Caco-2 (cell line): ENCODE measurements around the gene ERO1B. TPM values are rescaled to one million over a fixed set of nuclear protein-coding genes. Genes with fewer than 3 reads are reported as not detected.

Experiments used
- BruUV-seq: library from RNA; stranded (reverse); fragments of 400-500 nt; replicated peaks from 2 replicates; lab custom pipeline; 2021; lab: Mats Ljungman, UMichigan
- CTCF ChIA-PET: fragments of 300-600 bp; sonication (Branson Sonifier 250); formaldehyde crosslinking; loops from one replicate; lab custom pipeline; 2022; ENCODE audit warnings: antibody characterized with exemption; lab: Charles Lee
- POLR2A ChIA-PET: fragments of 300-600 bp; sonication (Branson Sonifier 250); formaldehyde crosslinking; loops from one replicate; lab custom pipeline; 2022; ENCODE audit warnings: antibody characterized with exemption; lab: Charles Lee
- DNase-seq, 2 experiments: peaks; one replicate each; pipeline versions ENCODE4 v3.0.0 to v3.0.0-alpha.2; 2020 to 2022
- H3K27me3 ChIP-seq: replicated peaks from 2 replicates; pipeline ENCODE4 v1.6.0; 2011; ENCODE audit warnings: low read length; ENCODE audit not compliant: control insufficient read depth, insufficient read depth
- H3K36me3 ChIP-seq: 2 replicates; pipeline ENCODE4 v1.5.1; 2011; ENCODE audit warnings: low read length; ENCODE audit not compliant: control insufficient read depth, insufficient read depth
- H3K4me1 ChIP-seq: fragments of 250-450 bp; sonication (Bioruptor Pico); 2 replicates; pipeline ENCODE4 v1.5.1; 2020; ENCODE audit warnings: mild to moderate bottlenecking
- H3K4me3 ChIP-seq: 2 replicates; pipeline ENCODE4 v1.5.1; 2011; ENCODE audit warnings: low read depth, mild to moderate bottlenecking, control low read depth, low read length
- H3K9me3 ChIP-seq: fragments of 250-450 bp; sonication (Bioruptor Pico); 2 replicates; pipeline ENCODE4 v1.5.1; 2020; ENCODE audit warnings: mild to moderate bottlenecking, moderate library complexity
- H3K27ac Mint-ChIP-seq: one replicate; pipeline ENCODE4 v1.8.0; 2022; ENCODE audit warnings: mixed read lengths; ENCODE audit not compliant: unreplicated experiment
- H3K27me3 Mint-ChIP-seq: one replicate; pipeline ENCODE4 v1.8.0; 2022; ENCODE audit warnings: mixed read lengths; ENCODE audit not compliant: insufficient read depth, unreplicated experiment
- H3K36me3 Mint-ChIP-seq: one replicate; pipeline ENCODE4 v1.8.0; 2022; ENCODE audit warnings: mild to moderate bottlenecking, mixed read lengths; ENCODE audit not compliant: insufficient read depth, unreplicated experiment
- H3K4me1 Mint-ChIP-seq: one replicate; pipeline ENCODE4 v1.8.0; 2022; ENCODE audit warnings: low read depth, mixed read lengths; ENCODE audit not compliant: unreplicated experiment
- H3K4me3 Mint-ChIP-seq: one replicate; pipeline ENCODE4 v1.8.0; 2022; ENCODE audit warnings: mild to moderate bottlenecking, moderate library complexity, mixed read lengths; ENCODE audit not compliant: unreplicated experiment
- H3K9me3 Mint-ChIP-seq: one replicate; pipeline ENCODE4 v1.8.0; 2022; ENCODE audit warnings: mixed read lengths; ENCODE audit not compliant: unreplicated experiment
- intact Hi-C: fragments of 100-400 bp; cut with micrococcal nuclease; formaldehyde crosslinking; loops from one replicate; pipeline ENCODE4 v1.10.0; 2022; ENCODE audit not compliant: unreplicated experiment
- total RNA-seq: library from RNA; stranded (reverse); gene quantifications from 2 replicates; pipeline ENCODE4 v1.2.3, GENCODE V29; 2022
- TF ChIP-seq, protein P1 (sequence below), 2 experiments: fragments of 200-600 bp in 1 of 2; IDR thresholded peaks; 1 replicate in 1 of 2; 2 replicates in 1 of 2; pipeline versions ENCODE4 v1.5.1 to v1.8.0; 2011 to 2022; ENCODE audit warnings: antibody characterized with exemption in 1 of 2, control low read depth in 1 of 2, inconsistent platforms in 1 of 2, low read depth in 1 of 2, low read length in 1 of 2, mild to moderate bottlenecking in 1 of 2, moderate library complexity in 1 of 2; ENCODE audit not compliant: insufficient read depth in 1 of 2, severe bottlenecking in 1 of 2, unreplicated experiment in 1 of 2

Gene ERO1B
- total RNA-seq, 1 experiment from 2014 or later = 2.6 TPM

DNA sequence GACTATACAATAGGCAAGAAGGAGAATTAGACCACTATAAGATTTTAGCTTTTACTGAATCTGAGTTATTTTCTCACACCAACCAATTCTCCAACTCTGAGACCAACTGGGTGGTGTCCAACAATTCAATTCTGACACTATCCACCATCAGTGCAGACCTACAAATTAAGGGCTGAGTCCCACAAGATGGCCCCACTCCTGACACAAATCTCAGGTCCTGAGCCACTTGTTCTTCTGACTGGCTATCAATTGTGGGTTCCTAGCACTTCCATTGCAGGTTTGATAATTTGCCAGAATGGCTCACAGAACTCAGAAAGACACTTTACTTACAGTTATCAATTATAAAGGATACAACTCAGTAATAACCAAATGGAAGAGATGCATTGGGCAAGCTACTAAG, 6.7 kb downstream of the ERO1B start:
- no TSS peak for BruUV-seq
- H3K36me3 Mint-ChIP-seq = no peaks in the 10 kb centered on the region
- ChIA-PET CTCF (no interaction called here), POLR2A (no interaction called here)
- H3K9me3 ChIP-seq = no peaks in the 10 kb centered on the region
- no peak overlapping the region for H3K4me3 Mint-ChIP-seq
- H3K27me3 Mint-ChIP-seq = peaks cover 17% of the 10 kb centered on the region
- H3K27ac Mint-ChIP-seq = no peak overlapping the region
- H3K4me3 ChIP-seq = no peak overlapping the region
- no peaks in the 10 kb centered on the region for H3K36me3 ChIP-seq
- no peak for DNase-seq
- H3K4me1 Mint-ChIP-seq = no peaks in the 10 kb centered on the region
- intact Hi-C loops = no loop called here
- H3K27me3 ChIP-seq = no peaks in the 10 kb centered on the region
- H3K4me1 ChIP-seq = no peaks in the 10 kb centered on the region
- TF ChIP-seq, protein P1, sequence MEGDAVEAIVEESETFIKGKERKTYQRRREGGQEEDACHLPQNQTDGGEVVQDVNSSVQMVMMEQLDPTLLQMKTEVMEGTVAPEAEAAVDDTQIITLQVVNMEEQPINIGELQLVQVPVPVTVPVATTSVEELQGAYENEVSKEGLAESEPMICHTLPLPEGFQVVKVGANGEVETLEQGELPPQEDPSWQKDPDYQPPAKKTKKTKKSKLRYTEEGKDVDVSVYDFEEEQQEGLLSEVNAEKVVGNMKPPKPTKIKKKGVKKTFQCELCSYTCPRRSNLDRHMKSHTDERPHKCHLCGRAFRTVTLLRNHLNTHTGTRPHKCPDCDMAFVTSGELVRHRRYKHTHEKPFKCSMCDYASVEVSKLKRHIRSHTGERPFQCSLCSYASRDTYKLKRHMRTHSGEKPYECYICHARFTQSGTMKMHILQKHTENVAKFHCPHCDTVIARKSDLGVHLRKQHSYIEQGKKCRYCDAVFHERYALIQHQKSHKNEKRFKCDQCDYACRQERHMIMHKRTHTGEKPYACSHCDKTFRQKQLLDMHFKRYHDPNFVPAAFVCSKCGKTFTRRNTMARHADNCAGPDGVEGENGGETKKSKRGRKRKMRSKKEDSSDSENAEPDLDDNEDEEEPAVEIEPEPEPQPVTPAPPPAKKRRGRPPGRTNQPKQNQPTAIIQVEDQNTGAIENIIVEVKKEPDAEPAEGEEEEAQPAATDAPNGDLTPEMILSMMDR (IDR thresholded peaks at IDR 0.05; ENCODE audit: insufficient read depth in 1 of 2, low read depth in 1 of 2, low read length in 1 of 2, severe bottlenecking in 1 of 2, unreplicated experiment in 1 of 2) = no peak
- H3K9me3 Mint-ChIP-seq = no peaks in the 10 kb centered on the region

DNA sequence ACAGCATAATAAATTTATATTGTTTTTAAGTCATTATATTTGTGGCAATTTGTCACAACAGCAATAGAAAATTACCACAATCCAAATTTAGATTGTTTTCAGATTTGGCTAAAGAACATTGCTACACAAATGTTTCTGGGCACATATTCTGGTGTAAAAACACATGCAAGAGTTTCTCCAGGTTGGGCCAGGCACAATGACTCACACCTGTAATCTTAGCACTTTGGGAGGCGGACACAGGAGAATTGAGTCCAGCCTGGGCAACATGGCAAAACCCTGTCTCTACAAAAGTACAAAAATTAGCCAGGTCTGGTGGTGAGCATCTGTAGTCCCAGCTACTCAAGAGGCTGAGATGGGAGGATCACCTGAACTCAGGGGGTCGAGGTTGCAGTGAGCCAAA, 8.4 kb downstream of the ERO1B start:
- Mint-ChIP-seq H3K27me3 (peaks cover 18% of the 10 kb centered on the region), H3K27ac (no peak overlapping the region), H3K4me3 (no peak overlapping the region), H3K9me3 (no peaks in the 10 kb centered on the region), H3K36me3 (no peaks in the 10 kb centered on the region), H3K4me1 (no peaks in the 10 kb centered on the region)
- TF ChIP-seq, protein P1 (IDR thresholded peaks at IDR 0.05; ENCODE audit: insufficient read depth in 1 of 2, low read depth in 1 of 2, low read length in 1 of 2, severe bottlenecking in 1 of 2, unreplicated experiment in 1 of 2) = no peak
- Histone ChIP-seq H3K4me1 (no peaks in the 10 kb centered on the region), H3K36me3 (no peaks in the 10 kb centered on the region), H3K4me3 (no peak overlapping the region), H3K27me3 (no peaks in the 10 kb centered on the region), H3K9me3 (no peaks in the 10 kb centered on the region)
- POLR2A ChIA-PET = no interaction called here
- BruUV-seq = no TSS peak
- CTCF ChIA-PET = no interaction called here
- intact Hi-C loops = no loop called here
- DNase-seq = no peak

- TF ChIP-seq, protein P1 (IDR thresholded peaks at IDR 0.05; ENCODE audit: insufficient read depth in 1 of 2, low read depth in 1 of 2, low read length in 1 of 2, severe bottlenecking in 1 of 2, unreplicated experiment in 1 of 2) = no peak
- CTCF ChIA-PET = no interaction called here
- H3K9me3 ChIP-seq = no peaks in the 10 kb centered on the region
- no peaks in the 10 kb centered on the region for H3K4me1 ChIP-seq
- DNase-seq = no peak
- H3K36me3 ChIP-seq = no peaks in the 10 kb centered on the region
- no TSS peak for BruUV-seq
- no peak overlapping the region for H3K4me3 Mint-ChIP-seq
- intact Hi-C loops = no loop called here
- no peaks in the 10 kb centered on the region for H3K4me1 Mint-ChIP-seq
- no peak overlapping the region for H3K27ac Mint-ChIP-seq
- no peak overlapping the region for H3K4me3 ChIP-seq
- H3K27me3 ChIP-seq = no peaks in the 10 kb centered on the region
- peaks cover 11% of the 10 kb centered on the region for H3K27me3 Mint-ChIP-seq
- POLR2A ChIA-PET = no interaction called here
- no peaks in the 10 kb centered on the region for H3K9me3 Mint-ChIP-seq
- H3K36me3 Mint-ChIP-seq = no peaks in the 10 kb centered on the region
These were observed 12.3 kb downstream of the ERO1B start for GRCh38 chr1:236269439-236269838.
